ENCODE results near the gene ARHGAP26.
"Not testable (repeated sequence)": the region's sequence is repeated elsewhere in the genome, so short reads cannot be mapped to it uniquely, and the experiment has no call there.

Gene ARHGAP26

DNA sequence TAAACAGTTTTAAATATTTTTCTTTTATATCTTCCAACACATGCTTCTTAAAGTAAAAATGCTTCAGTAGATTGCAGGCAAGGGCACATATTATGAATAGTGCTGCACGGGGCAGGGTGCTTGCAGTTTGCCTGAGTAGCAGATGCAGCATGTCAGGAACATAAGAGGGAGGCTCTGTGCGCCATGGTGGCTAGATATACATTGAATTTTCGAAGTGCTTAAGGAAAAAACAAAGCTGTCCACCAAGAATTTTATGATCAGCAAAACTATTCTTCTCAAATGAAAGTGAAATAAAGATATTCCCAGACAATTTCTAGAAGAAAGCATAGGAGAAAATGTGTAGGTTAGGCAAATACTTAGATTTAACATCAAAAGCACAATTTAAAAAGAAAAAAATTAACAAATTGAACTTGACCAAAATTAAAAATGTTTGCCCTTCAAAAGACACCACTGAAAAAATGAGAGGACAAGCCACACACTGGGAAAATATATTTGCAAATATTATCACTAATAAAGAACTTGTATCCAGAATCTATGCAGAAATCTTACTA is 420.2 kb downstream of the ARHGAP26 start:
- no peak for DNase-seq (ENCODE audit: low spot score)

DNA sequence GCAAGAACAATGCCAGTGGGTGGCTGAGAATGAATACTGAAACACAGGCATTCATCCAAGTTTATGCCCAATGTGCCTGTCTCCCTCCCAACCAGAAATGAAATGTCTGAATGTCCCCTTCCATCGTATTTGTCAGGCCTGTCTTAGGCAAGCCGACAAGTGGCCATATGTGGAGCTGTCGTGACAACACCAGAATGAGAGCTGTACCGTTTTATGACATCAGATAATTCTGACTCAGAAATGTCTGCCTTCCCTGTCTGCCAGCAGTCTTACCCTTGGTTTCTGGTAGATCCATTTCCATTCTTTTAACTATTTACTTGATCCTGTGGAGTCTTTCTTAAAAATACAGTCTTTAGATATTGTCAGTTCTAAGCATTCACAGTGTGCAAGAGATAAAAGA is 421.5 kb downstream of the ARHGAP26 start:
- no peak for DNase-seq (ENCODE audit: low spot score)

DNA sequence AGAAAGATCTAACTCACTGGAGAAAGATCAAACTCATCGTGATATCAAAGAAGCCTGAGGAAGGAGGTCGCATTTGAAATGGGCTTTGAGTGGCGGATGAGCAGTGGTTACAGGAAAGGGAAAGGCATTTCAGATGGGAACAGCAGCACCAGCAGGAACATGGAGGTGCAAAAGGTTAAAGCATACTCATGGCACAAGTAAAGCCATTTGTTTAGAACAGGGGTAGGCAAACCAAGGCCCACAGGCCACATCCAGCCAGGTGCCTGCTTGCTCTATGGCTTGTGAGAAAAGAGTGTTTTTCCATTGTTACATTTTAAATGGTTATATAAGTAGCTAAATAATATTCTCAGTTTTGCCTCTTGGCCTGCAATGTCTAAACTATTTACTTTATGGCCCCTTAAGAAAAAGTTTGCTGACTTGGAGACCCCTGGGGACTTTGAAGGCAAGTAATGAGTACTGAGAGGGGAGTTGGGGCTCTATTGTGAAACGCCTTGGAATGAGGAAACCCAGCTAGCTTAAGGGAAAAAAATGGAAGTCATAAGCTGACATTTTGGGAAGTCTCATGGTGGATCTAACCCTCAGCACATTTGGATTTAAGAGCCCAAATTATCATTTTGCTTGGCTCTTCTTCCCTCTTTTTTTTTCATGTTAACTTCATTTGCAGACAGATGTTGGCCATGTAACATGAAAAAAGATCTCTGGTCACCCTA is 422.2 kb downstream of the ARHGAP26 start:
- DNase-seq (ENCODE audit: low spot score), result no peak

DNA sequence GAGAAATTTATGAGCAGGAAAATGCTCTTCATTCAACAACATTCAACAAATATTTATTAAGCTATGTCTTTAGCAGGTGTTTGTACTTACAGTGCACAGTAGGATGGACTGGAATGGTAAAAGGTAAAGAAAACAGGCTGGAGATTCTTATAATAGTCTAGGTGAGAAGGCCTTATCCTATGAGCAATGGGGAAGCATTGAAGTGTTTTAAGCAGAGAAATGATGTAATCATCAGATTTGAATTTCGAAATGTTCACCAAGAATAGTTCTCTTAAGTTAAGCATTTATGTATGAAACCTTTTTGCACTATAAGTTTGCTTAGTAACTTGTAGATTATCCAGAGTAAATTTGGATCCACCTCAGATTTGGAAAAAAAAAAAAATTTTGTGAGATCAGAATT is 424.0 kb downstream of the ARHGAP26 start:
- DNase-seq (ENCODE audit: low spot score), result no peak

DNA sequence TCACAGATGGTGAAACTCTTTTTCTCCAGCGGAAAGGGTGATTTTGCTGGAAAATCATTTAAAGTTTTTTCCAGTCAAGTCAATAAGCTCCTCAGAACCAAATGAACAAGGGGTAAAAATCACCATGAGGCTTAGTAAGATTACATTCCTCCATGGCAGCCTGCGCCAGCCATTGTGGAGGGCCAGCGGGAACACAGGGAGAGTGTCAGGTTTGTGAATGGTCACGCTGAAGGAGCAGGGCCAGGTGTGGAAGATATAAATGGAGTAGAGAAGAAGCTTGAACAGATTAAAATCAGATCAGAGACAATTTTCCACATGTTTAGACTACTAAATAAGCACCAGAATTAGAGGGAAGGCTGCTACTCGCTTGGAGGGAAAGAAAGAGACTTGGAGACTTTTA is 424.5 kb downstream of the ARHGAP26 start:
- no peak for DNase-seq (ENCODE audit: low spot score)

DNA sequence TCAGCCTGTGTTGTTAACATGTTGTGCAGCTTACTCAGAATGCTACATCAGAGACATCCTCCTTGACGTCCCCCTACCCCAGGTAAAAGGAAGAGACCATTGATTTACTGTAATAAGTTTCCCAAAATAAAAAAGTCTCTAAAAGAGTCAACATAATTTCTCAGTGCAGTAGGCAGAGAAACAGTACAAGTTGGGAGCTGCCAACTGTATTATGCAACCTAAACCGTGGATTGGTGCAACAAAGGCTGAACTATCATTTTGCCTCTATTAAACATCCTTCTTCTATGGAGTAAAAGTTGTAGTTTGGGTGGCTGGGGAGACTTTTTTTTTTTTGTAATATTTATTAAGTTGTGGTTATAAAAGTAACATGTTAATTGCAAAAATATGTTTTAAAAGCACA is 425.3 kb downstream of the ARHGAP26 start:
- no peak for DNase-seq (ENCODE audit: low spot score)

DNA sequence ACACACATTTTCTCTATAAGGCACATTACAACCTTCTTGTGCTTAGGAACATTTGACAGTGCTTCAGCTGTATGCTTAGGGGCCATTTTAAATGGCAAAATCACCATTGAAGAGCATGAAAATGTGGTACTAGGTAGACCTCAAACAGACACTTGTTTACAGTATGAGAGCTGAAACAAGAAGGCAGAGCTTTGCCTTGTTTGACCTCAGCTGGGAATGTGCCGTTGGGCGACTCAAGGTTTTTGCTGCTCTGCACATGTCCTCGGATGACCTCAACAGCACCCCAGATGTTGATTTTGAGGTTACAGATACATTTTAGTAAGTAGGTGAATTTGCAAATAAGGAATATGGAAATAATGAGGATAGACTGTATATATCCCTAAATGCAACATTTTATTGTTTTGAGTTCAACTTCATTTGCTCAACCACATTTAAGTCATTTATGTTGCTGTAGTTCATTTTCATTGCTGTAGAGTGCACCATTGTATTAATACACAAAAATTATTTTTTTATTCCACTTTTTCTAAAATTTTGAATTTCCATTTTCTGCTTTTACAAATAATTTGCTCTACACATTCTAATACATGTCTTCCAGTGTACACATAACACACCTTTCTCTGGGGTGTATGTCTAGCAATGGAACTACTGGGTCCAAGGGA is 426.6 kb downstream of the ARHGAP26 start:
- no peak for DNase-seq (ENCODE audit: low spot score)

DNA sequence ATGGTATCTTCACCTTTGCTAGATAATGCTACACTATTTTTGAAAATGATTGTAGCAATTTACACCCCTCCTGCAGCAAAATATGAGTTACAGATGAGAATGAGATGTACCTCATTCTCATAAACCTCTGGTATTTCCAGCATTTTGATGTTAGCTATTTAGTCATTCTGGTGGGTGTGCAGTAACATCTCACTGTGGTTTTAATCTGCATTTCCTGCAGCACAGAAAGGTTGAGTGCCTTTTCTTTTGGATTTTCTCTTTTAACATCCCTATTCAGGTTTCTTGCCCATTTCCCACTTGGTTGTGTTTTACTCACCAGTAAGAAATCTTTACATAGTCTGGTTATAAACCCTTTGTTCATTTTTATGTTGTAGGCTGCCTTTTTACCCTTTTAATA is 427.1 kb downstream of the ARHGAP26 start:
- no peak for DNase-seq (ENCODE audit: low spot score)

DNA sequence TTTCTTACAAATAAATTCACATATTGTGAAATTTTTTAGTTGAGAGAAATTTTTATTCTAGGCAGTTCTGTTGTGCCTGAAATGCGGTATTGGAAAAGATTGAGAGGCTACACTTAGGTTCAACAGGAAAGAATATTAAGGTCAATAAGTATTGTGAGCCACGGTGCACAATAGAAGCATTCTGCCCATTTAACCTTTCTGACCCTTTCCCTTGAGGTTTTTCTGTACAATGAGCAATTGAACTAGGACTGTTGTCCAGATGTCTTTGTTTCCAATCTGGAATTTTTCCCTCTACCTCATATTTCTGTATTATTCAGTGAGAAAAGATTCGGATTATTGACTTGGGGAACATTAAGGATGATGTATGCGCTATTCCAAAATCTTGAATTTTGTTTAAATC is 428.2 kb downstream of the ARHGAP26 start:
- no peak for DNase-seq (ENCODE audit: low spot score)

DNA sequence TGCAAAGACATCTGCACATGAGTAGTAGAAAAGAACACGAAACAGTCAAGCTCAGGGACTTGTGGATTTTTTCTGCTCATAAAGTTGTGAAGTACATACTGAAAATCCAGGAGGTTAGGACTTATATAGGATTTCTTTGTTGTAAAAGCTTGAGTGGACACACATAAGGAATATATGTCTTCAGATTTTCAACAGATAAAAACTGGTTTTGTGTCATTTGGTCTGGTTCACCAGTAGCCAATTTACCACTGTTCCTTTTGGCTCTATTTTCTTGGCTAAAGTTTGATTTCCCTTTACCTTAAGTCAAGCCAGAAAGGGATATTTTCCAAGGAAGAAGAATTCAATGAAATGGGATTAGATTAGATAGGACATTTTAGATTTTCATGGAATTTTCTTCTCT is 429.0 kb downstream of the ARHGAP26 start:
- DNase-seq (ENCODE audit: low spot score), result no peak

DNA sequence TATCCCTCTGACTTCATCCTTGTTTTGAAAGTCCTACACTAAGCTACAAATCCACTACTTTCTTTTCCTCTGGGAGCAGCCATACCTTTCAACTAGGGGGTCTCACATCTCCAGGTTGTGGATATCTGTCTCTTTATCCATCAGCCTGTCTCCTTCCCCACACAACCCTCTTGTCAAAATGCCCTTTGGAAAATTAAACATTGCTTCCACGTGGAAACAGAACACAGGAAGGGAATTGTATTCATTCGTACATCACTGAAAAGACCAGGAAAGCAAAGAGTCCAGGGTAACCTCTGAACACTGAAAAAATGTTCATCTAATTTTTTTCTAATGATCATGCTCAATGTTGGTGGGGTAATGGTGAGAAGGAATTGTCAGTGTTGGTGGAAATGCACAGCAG is 429.7 kb downstream of the ARHGAP26 start:
- DNase-seq (ENCODE audit: low spot score), result no peak

DNA sequence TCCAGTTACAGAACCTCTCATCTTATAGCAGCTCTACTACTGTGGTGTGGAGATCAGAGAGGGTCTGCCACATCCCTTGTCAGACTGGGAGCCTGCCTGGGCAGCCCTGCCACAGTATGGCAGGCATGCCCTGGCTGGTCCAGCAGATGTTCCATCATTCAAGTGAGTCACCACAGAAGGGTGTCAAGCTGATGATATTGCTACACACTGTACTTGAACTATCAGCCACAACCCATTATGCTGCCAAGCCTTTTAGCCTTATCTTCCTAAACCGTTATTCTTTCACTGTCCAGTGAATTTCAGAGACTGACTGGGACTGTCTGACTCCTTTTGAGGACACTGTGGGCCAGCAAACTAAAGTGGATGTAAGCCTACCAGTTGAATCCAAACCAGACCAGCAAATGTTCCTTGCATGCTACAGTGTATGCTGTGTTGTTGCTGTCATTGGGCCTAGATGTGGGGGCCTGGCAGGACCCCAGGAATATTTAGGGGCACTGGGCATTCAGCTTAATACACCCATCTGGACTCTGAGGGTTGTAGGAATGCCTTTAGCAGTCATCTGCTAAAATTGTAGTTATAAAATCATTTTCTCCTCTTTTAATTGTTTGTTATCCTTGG is 430.7 kb downstream of the ARHGAP26 start:
- no peak for DNase-seq (ENCODE audit: low spot score)

DNA sequence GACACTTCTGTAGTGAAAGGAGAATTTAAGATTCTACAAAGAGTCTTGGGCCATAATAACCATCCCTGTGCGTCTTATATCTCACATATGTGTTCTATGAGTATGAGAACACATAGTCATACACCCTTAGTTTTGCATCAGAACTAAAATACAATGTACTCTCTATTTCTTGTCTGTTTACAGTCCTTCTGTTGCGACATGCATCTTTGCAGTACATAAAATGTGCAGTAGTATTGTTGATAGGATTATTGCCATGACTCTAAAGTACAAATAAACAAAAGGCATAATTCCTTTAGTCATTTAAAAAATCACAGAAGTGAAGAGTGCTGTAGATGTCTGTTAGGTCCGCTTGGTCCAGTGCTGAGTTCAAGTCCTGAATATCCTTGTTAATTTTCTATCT is 431.4 kb downstream of the ARHGAP26 start:
- no peak for DNase-seq (ENCODE audit: low spot score)

DNA sequence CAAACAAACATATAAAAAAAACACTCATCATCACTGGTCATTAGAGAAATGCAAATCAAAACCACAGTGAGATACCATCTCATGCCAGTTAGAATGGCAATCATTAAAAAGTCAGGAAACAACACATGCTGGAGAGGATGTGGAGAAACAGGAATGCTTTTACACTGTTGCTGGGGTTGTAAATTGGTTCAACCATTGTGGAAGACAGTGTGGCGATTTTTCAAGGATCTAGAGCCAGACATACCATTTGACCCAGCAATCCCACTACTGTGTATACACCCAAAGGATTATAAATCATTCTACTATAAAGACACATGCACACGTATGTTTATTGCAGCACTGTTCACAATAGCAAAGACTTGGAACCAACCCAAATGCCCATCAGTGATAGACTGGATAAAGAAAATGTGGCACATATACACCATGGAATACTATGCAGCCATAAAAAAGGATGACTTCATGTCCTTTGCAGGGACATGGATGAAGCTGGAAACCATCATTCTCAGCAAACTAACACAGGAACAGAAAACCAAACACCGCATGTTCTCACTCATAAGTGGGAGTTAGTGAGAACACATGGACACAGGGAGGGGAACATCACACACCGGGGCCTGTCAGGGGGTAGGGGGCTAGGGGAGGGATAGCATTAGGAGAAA is 433.3 kb downstream of the ARHGAP26 start:
- DNase-seq (ENCODE audit: low spot score), result not testable (repeated sequence)

DNA sequence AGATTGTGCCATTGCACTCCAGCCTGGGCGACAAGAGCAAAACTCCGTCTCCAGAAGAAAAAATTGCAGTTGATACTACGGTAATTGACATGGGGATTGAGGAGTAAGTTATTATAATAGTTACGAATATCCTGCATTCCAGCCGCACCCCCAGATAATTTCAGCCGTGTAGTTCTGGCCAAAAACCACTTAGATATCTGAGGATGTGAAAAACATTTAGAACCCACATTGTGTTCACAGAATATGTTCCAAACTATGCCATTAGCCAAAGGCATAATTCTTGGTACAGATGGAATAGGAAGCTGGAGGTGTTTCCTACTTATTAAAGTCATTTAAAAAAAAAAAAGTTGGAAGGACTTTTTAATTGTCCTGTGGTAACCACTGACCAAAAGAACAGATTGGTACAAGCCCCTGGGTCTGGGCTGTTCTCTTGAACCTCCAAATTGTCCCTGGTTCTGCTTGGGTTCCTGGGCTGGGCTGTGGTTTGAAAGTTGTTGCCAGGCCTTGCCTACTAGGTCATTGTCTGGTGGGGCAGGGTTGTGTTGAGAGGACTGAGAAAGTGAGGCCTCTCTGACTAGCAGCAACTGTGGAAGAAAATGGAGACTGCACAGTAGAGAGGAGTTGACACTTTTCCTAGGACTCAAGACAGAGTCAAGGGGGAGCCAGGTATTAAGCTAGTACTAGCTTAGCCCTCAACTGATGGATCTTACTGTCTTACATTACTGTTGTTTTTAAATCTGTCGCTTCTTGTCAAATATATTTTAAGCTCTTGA is 434.5 kb downstream of the ARHGAP26 start:
- DNase-seq (ENCODE audit: low spot score), result no peak

DNA sequence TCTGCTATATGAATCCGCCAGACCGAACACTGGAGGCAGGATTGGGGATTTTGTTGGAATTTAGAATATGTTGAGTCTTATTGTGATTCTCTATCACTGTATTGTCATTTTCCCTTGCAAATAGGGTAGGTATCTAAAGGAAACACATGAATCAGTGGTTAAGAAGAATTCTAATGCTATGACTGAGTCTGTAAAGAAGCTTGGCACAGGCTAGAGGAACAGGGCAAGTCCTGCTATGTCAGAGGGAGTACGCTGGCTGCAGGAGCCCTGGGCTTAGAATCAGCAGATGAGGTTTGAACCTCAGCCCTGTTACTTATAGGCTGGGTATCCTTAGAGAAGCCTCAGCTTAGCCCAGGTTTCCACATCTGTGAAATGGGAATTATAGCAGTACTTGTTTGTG is 435.2 kb downstream of the ARHGAP26 start:
- no peak for DNase-seq (ENCODE audit: low spot score)

DNA sequence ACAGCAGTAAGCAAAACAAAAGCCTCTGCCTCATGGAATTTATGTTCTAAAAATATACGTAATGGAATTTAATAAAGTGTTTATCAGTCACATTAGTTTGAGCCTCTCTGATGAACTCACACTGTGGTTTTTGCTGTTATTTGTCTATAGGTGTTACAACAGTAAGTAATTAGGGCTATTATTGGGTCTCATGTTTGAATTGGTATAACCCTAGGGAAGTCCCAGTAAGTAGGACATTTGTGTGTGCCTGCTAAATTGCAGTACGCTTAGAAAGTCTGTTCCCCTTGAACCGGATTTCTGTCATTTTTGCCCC is 435.7 kb downstream of the ARHGAP26 start:
- DNase-seq (ENCODE audit: low spot score), result no peak

DNA sequence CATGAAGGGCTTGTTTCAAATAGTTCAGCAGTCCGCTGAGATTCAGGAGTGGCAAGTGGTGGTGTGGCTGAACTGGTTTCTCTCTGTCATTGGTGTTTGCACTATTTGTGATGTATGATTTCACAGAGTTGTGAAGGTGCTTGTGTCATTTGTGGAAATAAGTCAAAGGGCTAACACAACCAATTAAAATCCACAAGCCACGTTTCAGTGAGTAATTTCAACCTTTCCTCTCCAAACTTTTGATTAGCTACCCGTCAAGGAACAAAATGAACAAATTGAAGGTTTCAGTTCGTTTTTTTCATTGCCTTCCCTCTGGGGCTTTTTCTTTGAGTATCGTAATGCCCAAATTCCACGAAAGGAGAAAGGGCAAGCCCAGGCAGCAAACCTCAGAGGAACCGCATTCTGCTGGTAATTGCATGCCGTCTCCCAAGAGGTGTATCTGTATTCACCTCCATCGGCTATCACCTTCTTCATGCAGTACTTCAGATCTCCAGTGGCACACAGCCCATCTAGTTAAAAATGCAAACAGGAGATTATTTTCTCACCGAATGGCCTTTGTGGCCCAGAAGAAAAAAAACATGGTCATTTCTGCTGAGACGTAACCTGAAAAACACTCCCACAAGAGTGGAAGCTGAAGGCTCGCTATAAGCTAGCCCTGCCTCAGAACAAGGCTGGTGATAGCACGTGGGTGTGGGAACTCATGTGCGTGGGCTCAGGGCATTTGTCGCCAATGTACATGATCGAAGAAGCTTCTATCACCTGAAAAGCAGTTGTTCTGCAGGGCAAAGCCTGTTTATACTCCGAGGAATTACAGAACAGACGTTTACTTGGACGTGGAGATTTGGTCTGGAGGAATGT is 436.2 kb downstream of the ARHGAP26 start:
- DNase-seq (ENCODE audit: low spot score), result peak; percentile 18

DNA sequence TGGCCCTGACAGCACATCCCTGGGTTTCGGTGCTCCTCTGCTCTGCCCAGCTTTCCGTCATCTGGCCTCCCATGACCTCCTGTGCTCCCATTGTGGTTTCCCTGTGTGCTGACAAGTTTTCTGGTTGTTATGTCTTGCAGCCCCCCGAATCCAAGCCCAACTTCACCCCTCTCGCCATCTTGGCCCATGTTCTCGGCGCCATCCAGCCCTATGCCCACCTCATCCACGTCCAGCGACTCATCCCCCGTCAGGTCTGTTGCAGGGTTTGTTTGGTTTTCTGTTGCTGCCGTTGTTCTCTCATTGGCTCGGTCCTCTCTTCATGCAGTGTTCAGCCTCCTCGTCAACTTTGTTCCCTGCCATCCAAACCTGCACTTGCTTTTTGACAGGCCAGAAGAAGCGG is 436.9 kb downstream of the ARHGAP26 start:
- no peak for DNase-seq (ENCODE audit: low spot score)

DNA sequence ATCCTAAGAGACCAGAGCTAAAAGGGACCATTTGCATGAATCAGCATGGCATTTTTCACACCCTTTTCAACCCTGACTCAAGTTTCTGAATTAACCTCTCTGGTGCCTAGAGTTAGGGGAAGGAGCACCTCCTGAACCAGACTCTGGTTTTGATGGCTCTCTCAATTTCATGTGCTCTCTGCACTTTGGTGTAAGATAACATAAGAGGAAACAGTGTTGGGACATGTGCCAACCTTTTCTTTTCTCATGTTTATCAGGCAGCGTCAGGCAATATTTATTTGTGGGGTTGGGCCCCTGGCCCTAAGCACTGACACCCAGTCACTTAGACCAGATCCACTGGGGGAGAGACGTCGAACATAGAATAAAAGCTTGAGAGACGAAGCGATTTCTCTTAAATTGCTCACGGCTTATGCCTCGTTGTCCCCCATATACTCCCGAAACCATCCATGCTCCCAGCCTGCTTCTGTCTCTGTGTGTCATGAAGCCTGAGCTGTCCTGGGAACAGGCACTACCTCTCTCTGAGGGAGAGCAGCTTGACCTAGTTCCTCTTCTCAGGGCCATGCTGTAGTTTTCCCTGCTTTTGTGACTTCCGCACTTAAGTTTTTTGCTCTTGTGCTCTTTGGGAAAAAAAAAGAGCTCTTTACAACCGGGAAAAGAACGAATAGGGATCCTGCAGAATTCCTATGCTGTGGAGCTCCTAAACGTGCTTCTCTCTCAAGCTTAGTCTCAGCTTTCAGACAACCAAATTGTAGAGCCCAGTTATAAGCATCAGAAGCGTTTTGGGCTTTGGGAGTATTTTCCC is 437.6 kb downstream of the ARHGAP26 start:
- no peak for DNase-seq (ENCODE audit: low spot score)

DNA sequence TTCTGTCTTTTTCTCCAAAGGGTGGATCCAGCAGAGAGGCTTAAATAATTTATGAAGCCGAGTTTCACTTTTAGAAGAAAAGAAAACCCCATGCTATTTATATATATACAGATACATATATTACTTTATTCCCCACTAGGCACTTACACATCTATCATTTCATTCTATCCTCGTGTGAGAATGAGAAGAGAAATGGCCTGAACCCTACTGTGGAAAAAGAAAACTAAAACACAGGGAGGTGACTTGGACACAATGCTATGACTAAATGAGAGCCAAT is 438.1 kb downstream of the ARHGAP26 start:
- DNase-seq (ENCODE audit: low spot score), result no peak
